GM21390 (cell line): Measurements from ENCODE around the gene SPATA22.
"Not testable (repeated sequence)": the region's sequence is repeated elsewhere in the genome, so short reads cannot be mapped to it uniquely, and the experiment has no call there.

ENCODE experiments used
- ATAC-seq: cut with Tn5 transposase; IDR thresholded peaks from one replicate; pipeline ENCODE4 v1.9.1; 2021; ENCODE audit not compliant: unreplicated experiment

The SPATA22 gene

GRCh38 chr17:3474212-3474611 lies 2.6 kb upstream of the SPATA22 start:
- ATAC-seq: no peak

- no peak for ATAC-seq
Observed at GRCh38 chr17:3472137-3472536, 518 bp upstream of the SPATA22 start.

- no peak for ATAC-seq
Observed at GRCh38 chr17:3469529-3469928, 2.1 kb downstream of the SPATA22 start.

- not testable (repeated sequence) for ATAC-seq
Observed at GRCh38 chr17:3466355-3466754, 5.3 kb downstream of the SPATA22 start.

GRCh38 chr17:3448059-3448665 lies 23.5 kb downstream of the SPATA22 start:
- no peak for ATAC-seq

- ATAC-seq: no peak
Observed at GRCh38 chr17:3447625-3448024, 24.0 kb downstream of the SPATA22 start.

- ATAC-seq: no peak
Observed at GRCh38 chr17:3440451-3440850, 31.2 kb downstream of the SPATA22 start.

- no peak for ATAC-seq
Observed at GRCh38 chr17:3438368-3438767, 33.3 kb downstream of the SPATA22 start.

GRCh38 chr17:3433741-3434140 lies 37.9 kb downstream of the SPATA22 start, which contains the start of gene OR1E2:
Gene OR1E2 (minus strand): TSS chr17:3433841. CDS start chr17:3433841, 0 bp downstream.
- ATAC-seq: no peak

GRCh38 chr17:3433215-3433614 lies 38.4 kb downstream of the SPATA22 start:
- not testable (repeated sequence) for ATAC-seq

GRCh38 chr17:3418222-3418621 lies 53.4 kb downstream of the SPATA22 start:
- ATAC-seq: no peak

GRCh38 chr17:3415610-3416009 lies 56.0 kb downstream of the SPATA22 start:
- no peak for ATAC-seq

GRCh38 chr17:3412216-3412615 lies 59.4 kb downstream of the SPATA22 start:
- ATAC-seq: not testable (repeated sequence)

- ATAC-seq: no peak
Observed at GRCh38 chr17:3411070-3411469, 60.5 kb downstream of the SPATA22 start, which contains the start of gene OR3A3. Gene OR3A3 (plus strand): TSS chr17:3411370.

GRCh38 chr17:3403856-3404255 lies 67.8 kb downstream of the SPATA22 start:
- not testable (repeated sequence) for ATAC-seq

GRCh38 chr17:3401786-3402185 lies 69.8 kb downstream of the SPATA22 start:
- ATAC-seq: no peak

- no peak for ATAC-seq
Observed at GRCh38 chr17:3400055-3400454, 71.6 kb downstream of the SPATA22 start.

- ATAC-seq: no peak
Observed at GRCh38 chr17:3398310-3398709, 73.3 kb downstream of the SPATA22 start, which contains the start of gene OR1E1. Gene OR1E1 (minus strand): TSS chr17:3398410. CDS start chr17:3398410, 0 bp downstream.

GRCh38 chr17:3397801-3398200 lies 73.8 kb downstream of the SPATA22 start:
- not testable (repeated sequence) for ATAC-seq
